ENCODE measurements around the gene FOXO1. TPM values are rescaled to one million over a fixed set of nuclear protein-coding genes. Genes with fewer than 3 reads are reported as not detected.

FOXO1 gene
- total RNA-seq, 1 experiment from 2014 or later: 10.5 TPM

DNA sequence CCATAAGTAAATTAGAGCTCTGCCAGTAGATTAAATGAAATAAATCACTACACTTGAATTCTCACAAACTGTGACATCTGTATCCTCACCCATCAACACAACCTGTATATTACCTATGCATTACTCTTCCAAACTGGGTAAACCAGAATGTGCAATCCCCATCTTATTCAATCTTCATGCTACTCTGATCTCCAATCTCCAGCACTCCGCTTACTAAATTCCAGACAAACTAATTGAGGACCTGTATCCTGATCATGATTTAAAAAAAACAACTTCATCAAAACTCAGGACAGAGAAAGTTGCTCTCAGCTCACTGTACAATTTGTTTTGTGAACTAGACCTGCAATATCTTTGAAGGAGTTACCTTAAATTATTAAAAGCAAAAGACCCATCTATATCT, 74.4 kb downstream of the FOXO1 start:
- BruUV-seq (replicated peaks): no TSS peak
- intact Hi-C loops (cut with micrococcal nuclease; ENCODE audit: unreplicated experiment): loop anchor here (10.0 kb wide), 1 partner anchor 73 kb away; the partner anchor contains the start of gene FOXO1
- Histone ChIP-seq H3K79me2 (ENCODE audit: low read depth) (peaks cover 22% of the 10 kb centered on the region; the same call in 1 of the 2 replicates), H3K9me2 (ENCODE audit: insufficient read depth) (no peaks in the 10 kb centered on the region), H3K4me2 (no peak overlapping the region), H3K27me3 (ENCODE audit: insufficient read depth, low read depth) (no peaks in the 10 kb centered on the region), H3K36me3 (ENCODE audit: low read depth) (no peaks in the 10 kb centered on the region), H3K27ac (no peak overlapping the region), H2AFZ (no peak overlapping the region), H3F3A (ENCODE audit: insufficient read depth, low read depth) (no peaks in the 10 kb centered on the region), H3K9me3 (ENCODE audit: insufficient read depth, low read depth) (no peaks in the 10 kb centered on the region), H3K4me3 (no peak overlapping the region), H3K4me1 (replicated peaks; ENCODE audit: insufficient read depth) (no peaks in the 10 kb centered on the region), H4K20me1 (ENCODE audit: insufficient read depth) (no peaks in the 10 kb centered on the region)
- no peak for DNase-seq
- ChIA-PET POLR2A (ENCODE audit: unreplicated experiment) (interaction anchor here (0.6 kb wide), 1 partner anchor 47 kb away, joined by 3 read pairs; no protein-coding TSS in a partner anchor), CTCF (interaction anchor here (0.6 kb wide), 1 partner anchor 184 kb away, joined by 3 read pairs; no protein-coding TSS in a partner anchor)
- TF ChIP-seq, protein P1, sequence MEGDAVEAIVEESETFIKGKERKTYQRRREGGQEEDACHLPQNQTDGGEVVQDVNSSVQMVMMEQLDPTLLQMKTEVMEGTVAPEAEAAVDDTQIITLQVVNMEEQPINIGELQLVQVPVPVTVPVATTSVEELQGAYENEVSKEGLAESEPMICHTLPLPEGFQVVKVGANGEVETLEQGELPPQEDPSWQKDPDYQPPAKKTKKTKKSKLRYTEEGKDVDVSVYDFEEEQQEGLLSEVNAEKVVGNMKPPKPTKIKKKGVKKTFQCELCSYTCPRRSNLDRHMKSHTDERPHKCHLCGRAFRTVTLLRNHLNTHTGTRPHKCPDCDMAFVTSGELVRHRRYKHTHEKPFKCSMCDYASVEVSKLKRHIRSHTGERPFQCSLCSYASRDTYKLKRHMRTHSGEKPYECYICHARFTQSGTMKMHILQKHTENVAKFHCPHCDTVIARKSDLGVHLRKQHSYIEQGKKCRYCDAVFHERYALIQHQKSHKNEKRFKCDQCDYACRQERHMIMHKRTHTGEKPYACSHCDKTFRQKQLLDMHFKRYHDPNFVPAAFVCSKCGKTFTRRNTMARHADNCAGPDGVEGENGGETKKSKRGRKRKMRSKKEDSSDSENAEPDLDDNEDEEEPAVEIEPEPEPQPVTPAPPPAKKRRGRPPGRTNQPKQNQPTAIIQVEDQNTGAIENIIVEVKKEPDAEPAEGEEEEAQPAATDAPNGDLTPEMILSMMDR (conservative IDR thresholded peaks at IDR 0.05): no peak
- TF ChIP-seq EZH2 (IDR thresholded peaks at IDR 0.05; ENCODE audit: low read depth): no peak

DNA sequence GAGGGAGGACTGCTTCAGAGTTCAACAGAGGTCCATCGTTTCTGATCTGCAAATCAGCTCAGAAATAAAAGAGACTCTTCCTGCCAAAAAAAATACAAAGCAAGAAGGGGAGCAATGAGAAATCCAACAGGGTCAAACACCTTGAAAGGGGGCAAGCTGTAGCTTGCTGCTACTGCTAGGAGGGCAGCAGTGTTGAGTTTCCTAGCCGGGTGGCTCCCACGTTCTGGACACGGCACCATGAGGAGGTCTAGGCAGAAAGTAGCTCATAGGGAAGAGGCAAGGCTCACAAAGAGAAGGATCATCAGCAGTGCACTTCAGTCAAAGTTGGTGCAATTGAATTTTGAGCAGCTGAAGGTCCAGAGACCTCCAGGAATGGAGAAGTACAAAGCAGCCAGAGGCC, 75.3 kb downstream of the FOXO1 start:
- Histone ChIP-seq H3K79me2 (ENCODE audit: low read depth) (peaks cover 16% of the 10 kb centered on the region; the same call in 1 of the 2 replicates), H3K4me1 (replicated peaks; ENCODE audit: insufficient read depth) (peaks cover 7% of the 10 kb centered on the region), H3K9me2 (ENCODE audit: insufficient read depth) (no peaks in the 10 kb centered on the region), H3K36me3 (ENCODE audit: low read depth) (no peaks in the 10 kb centered on the region), H3K27me3 (ENCODE audit: insufficient read depth, low read depth) (no peaks in the 10 kb centered on the region), H3K4me2 (no peak overlapping the region), H3K4me3 (no peak overlapping the region), H3F3A (ENCODE audit: insufficient read depth, low read depth) (no peaks in the 10 kb centered on the region), H4K20me1 (ENCODE audit: insufficient read depth) (no peaks in the 10 kb centered on the region), H3K9me3 (ENCODE audit: insufficient read depth, low read depth) (no peaks in the 10 kb centered on the region), H2AFZ (no peak overlapping the region), H3K27ac (no peak overlapping the region)
- ChIA-PET POLR2A (ENCODE audit: unreplicated experiment) (interaction anchor here (0.5 kb wide), 1 partner anchor 124 kb away, joined by 3 read pairs; no protein-coding TSS in a partner anchor), CTCF (no interaction called here)
- no peak for TF ChIP-seq EZH2 (IDR thresholded peaks at IDR 0.05; ENCODE audit: low read depth)
- TF ChIP-seq, protein P1 (conservative IDR thresholded peaks at IDR 0.05): no peak
- intact Hi-C loops (cut with micrococcal nuclease; ENCODE audit: unreplicated experiment): loop anchor here (10.0 kb wide), 1 partner anchor 74 kb away; the partner anchor contains the start of gene FOXO1
- no peak for DNase-seq
- BruUV-seq (replicated peaks): no TSS peak

DNA sequence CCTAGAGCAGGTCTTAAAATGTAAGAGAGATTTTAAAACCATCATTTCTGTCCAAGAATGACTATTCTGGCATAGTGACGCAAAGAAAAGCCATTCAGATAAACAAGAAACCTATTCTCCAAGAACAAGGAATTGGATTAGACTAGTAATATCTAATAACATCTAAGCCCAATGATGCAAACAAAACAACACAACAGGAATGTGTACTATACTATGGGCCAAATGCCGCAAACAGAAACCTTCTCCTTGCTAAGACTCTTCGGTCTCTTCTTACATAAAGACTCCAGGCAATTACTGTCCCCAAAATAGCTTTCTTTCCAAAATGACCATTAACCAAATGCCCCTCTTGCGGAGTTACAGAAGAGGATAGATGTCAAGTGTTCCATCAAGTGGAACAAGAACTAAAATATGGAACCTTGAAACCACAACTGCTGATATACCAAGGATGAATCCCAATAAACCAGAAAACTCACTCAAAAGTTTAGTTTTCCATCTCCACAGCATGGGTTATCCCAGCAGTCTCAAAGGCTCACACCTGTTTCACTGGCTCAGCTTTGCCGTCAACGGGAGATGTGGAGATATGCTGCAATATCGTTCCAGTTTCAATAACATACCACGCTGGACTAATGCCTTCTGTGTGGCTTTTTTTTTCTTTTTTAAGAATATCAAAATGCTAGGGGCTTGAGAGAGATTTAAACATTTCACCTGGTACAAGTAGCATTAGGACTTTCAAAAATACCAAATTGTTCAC, 76.2 kb downstream of the FOXO1 start:
- H3K4me3 ChIP-seq: no peak overlapping the region
- peaks cover 15% of the 10 kb centered on the region; the same call in 1 of the 2 replicates for H3K79me2 ChIP-seq (ENCODE audit: low read depth)
- H3K9me3 ChIP-seq (ENCODE audit: insufficient read depth, low read depth): no peaks in the 10 kb centered on the region
- CTCF ChIA-PET: interaction anchor here (0.6 to 0.7 kb wide), 2 partner anchors 9 to 1422 kb away, joined by 4 to 5 read pairs; no protein-coding TSS in a partner anchor
- no peaks in the 10 kb centered on the region for H3F3A ChIP-seq (ENCODE audit: insufficient read depth, low read depth)
- no peaks in the 10 kb centered on the region for H3K27me3 ChIP-seq (ENCODE audit: insufficient read depth, low read depth)
- TF ChIP-seq, protein P1 (conservative IDR thresholded peaks at IDR 0.05): no peak
- no peak for TF ChIP-seq EZH2 (IDR thresholded peaks at IDR 0.05; ENCODE audit: low read depth)
- BruUV-seq (replicated peaks): no TSS peak
- no peak overlapping the region for H3K27ac ChIP-seq
- H3K4me1 ChIP-seq (replicated peaks; ENCODE audit: insufficient read depth): peaks cover 9% of the 10 kb centered on the region
- H3K4me2 ChIP-seq: no peak overlapping the region
- no peak for DNase-seq
- H2AFZ ChIP-seq: no peak overlapping the region
- POLR2A ChIA-PET (ENCODE audit: unreplicated experiment): interaction anchor here (0.6 kb wide), 1 partner anchor 1076 kb away, joined by 3 read pairs; no protein-coding TSS in a partner anchor
- H3K9me2 ChIP-seq (ENCODE audit: insufficient read depth): no peaks in the 10 kb centered on the region
- no peaks in the 10 kb centered on the region for H3K36me3 ChIP-seq (ENCODE audit: low read depth)
- H4K20me1 ChIP-seq (ENCODE audit: insufficient read depth): no peaks in the 10 kb centered on the region
- intact Hi-C loops (cut with micrococcal nuclease; ENCODE audit: unreplicated experiment): loop anchor here (10.0 kb wide), 1 partner anchor 75 kb away; the partner anchor contains the start of gene FOXO1
